ENCODE measurements around the gene HSPA14. TPM values are rescaled to one million over a fixed set of nuclear protein-coding genes. Genes with fewer than 3 reads are reported as not detected.

Gene HSPA14
- total RNA-seq, 1 experiment from 2014 or later = 41.0 TPM

DNA sequence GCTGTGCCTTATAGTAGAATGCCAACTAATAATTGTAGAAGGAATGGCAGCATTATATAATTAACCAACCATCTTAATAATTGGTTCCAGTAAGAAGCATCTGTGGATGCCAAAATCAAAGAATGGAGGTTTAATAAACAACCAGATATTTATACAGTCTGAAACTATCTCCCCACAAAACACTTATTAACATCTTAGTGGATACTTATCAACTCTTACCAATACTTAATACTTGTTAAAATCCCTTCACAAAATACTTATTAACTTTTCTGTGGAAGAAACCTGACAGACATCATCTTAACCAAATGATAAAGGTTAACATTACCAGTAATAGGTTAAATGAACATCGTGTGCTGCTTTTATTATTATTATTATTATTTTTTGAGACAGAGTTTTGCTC is 34.3 kb upstream of the HSPA14 start:
- Histone ChIP-seq H2BK120ac (ENCODE audit: low read depth, low read length, poor library complexity, severe bottlenecking) (no peak overlapping the region), H3K4ac (ENCODE audit: low read depth, low read length) (no peak overlapping the region), H3K79me1 (ENCODE audit: insufficient read depth, low read depth, low read length, poor library complexity, severe bottlenecking) (no peaks in the 10 kb centered on the region), H3K14ac (ENCODE audit: insufficient read depth, low read length) (no peak overlapping the region), H3K4me1 (ENCODE audit: insufficient read depth, low read length) (no peaks in the 10 kb centered on the region), H2BK5ac (ENCODE audit: insufficient read length, low read length) (no peak overlapping the region), H2BK12ac (ENCODE audit: insufficient read length, low read depth, low read length) (no peak overlapping the region), H3K23me2 (ENCODE audit: insufficient read length, low read depth, low read length, poor library complexity, severe bottlenecking) (no peaks in the 10 kb centered on the region), H4K8ac (replicated peaks; ENCODE audit: insufficient read length, low read depth, low read length) (no peak overlapping the region), H3K79me2 (ENCODE audit: insufficient read depth, low read length) (no peaks in the 10 kb centered on the region), H4K91ac (ENCODE audit: insufficient read length, low read depth, low read length) (no peak overlapping the region), H3K9ac (ENCODE audit: extremely low read depth, insufficient read length, low read length) (no peak overlapping the region), H4K20me1 (ENCODE audit: control insufficient read depth, insufficient read depth, insufficient read length) (no peaks in the 10 kb centered on the region), H2BK15ac (ENCODE audit: low read depth, low read length) (no peak overlapping the region), H2AK5ac (ENCODE audit: insufficient read length, low read length) (no peak overlapping the region), H3K23ac (ENCODE audit: insufficient read length, low read depth, low read length) (no peak overlapping the region), H3K27me3 (ENCODE audit: insufficient read depth, low read length) (no peaks in the 10 kb centered on the region), H3K27ac (ENCODE audit: insufficient read length, low read depth, low read length) (no peak overlapping the region), H4K5ac (ENCODE audit: insufficient read length, low read depth, low read length) (no peak overlapping the region), H3T11ph (ENCODE audit: low read length) (no peak overlapping the region), H2BK20ac (ENCODE audit: low read depth, low read length, poor library complexity, severe bottlenecking) (no peak overlapping the region), H3K9me3 (ENCODE audit: control insufficient read depth, low read depth, low read length) (no peaks in the 10 kb centered on the region), H3K56ac (ENCODE audit: insufficient read length, low read depth, low read length) (no peak overlapping the region), H2AFZ (ENCODE audit: low read length) (no peak overlapping the region), H3K4me2 (ENCODE audit: insufficient read depth, insufficient read length, low read length) (no peak overlapping the region), H3K18ac (ENCODE audit: insufficient read length, low read depth, low read length) (no peak overlapping the region)
- H3K4me3 Mint-ChIP-seq = no peak overlapping the region
- no peaks in the 10 kb centered on the region for H3K9me3 Mint-ChIP-seq
- no peak for DNase-seq
- no peaks in the 10 kb centered on the region; the same call in 1 of the 2 replicates for H3K27me3 Mint-ChIP-seq (ENCODE audit: low read depth)
- no peaks in the 10 kb centered on the region for H3K36me3 Mint-ChIP-seq (ENCODE audit: insufficient read depth in 1 of 3, low read depth in 3 of 3)
- H3K4me1 Mint-ChIP-seq = no peaks in the 10 kb centered on the region
- no peak overlapping the region for H3K27ac Mint-ChIP-seq
- no peak for TF ChIP-seq CTCF (conservative IDR thresholded peaks at IDR 0.05)
- no CpG with 5 or more reads among the region's 1 CpG for WGBS (ENCODE audit: extremely low coverage, insufficient read length, low lambda C conversion rate)
